Astrocyte (in vitro differentiated cells and primary cell): ENCODE measurements around the gene OR2V1. TPM values are rescaled to one million over a fixed set of nuclear protein-coding genes. Genes with fewer than 3 reads are reported as not detected.
A peak's percentile ranks its signal among the peaks of the same experiment; 100 is the strongest.
"Not testable (repeated sequence)": the region's sequence is repeated elsewhere in the genome, so short reads cannot be mapped to it uniquely, and the experiment has no call there.

Experiments
- DNase-seq: peaks from one replicate; pipeline ENCODE4 v3.0.0-alpha.2; 2010; ENCODE audit warnings: low read depth
- FAIRE-seq: peaks from 2 replicates; lab custom pipeline; 2011; peaks lifted over from hg19 to GRCh38; lab: Jason Lieb, UNC
- H2AFZ ChIP-seq: 2 replicates; pipeline ENCODE4 v1.6.0; 2012; ENCODE audit warnings: low read depth, low read length, inconsistent platforms
- H3K27ac ChIP-seq: 2 replicates; pipeline ENCODE4 v1.5.1; 2011; ENCODE audit warnings: low read depth, low read length, inconsistent platforms
- H3K27me3 ChIP-seq: 2 replicates; pipeline ENCODE4 v1.6.0; 2011; ENCODE audit warnings: low read length, inconsistent platforms; ENCODE audit not compliant: insufficient read depth
- H3K36me3 ChIP-seq: 2 replicates; pipeline ENCODE4 v1.5.1; 2011; ENCODE audit warnings: low read length, inconsistent platforms; ENCODE audit not compliant: insufficient read depth
- H3K4me1 ChIP-seq: 2 replicates; pipeline ENCODE4 v1.5.1; 2011; ENCODE audit warnings: low read length, inconsistent platforms; ENCODE audit not compliant: insufficient read depth
- H3K4me2 ChIP-seq: 2 replicates; pipeline ENCODE4 v1.6.0; 2012; ENCODE audit warnings: low read length, inconsistent platforms
- H3K4me3 ChIP-seq: 2 replicates; pipeline ENCODE4 v1.5.1; 2011; ENCODE audit warnings: low read depth, mild to moderate bottlenecking, low read length, inconsistent platforms; ENCODE audit not compliant: insufficient read depth
- H3K79me2 ChIP-seq: 2 replicates; pipeline ENCODE4 v1.6.0; 2012; ENCODE audit warnings: mild to moderate bottlenecking, low read length, inconsistent platforms; ENCODE audit not compliant: insufficient read depth
- H3K9ac ChIP-seq: 2 replicates; pipeline ENCODE4 v1.6.0; 2012; ENCODE audit warnings: mild to moderate bottlenecking, low read length, inconsistent platforms
- H3K9me3 ChIP-seq: 2 replicates; pipeline ENCODE4 v1.5.1; 2012; ENCODE audit warnings: low read depth, mild to moderate bottlenecking, low read length, inconsistent platforms; ENCODE audit not compliant: insufficient read depth
- H4K20me1 ChIP-seq: 2 replicates; pipeline ENCODE4 v1.6.0; 2012; ENCODE audit warnings: low read length, inconsistent platforms; ENCODE audit not compliant: insufficient read depth
- H3K27ac Mint-ChIP-seq: one replicate; pipeline ENCODE4 v1.8.0; 2021; ENCODE audit warnings: mild to moderate bottlenecking, mixed read lengths; ENCODE audit not compliant: unreplicated experiment
- H3K27me3 Mint-ChIP-seq: one replicate; pipeline ENCODE4 v1.8.0; 2021; ENCODE audit warnings: low read depth, mixed read lengths; ENCODE audit not compliant: unreplicated experiment
- H3K36me3 Mint-ChIP-seq: one replicate; pipeline ENCODE4 v1.8.0; 2021; ENCODE audit warnings: low read depth, mixed read lengths; ENCODE audit not compliant: unreplicated experiment
- H3K4me1 Mint-ChIP-seq: one replicate; pipeline ENCODE4 v1.8.0; 2021; ENCODE audit warnings: low read depth, mixed read lengths; ENCODE audit not compliant: unreplicated experiment
- H3K4me3 Mint-ChIP-seq: one replicate; pipeline ENCODE4 v1.8.0; 2021; ENCODE audit warnings: mild to moderate bottlenecking, moderate library complexity, mixed read lengths; ENCODE audit not compliant: unreplicated experiment
- H3K9me3 Mint-ChIP-seq: one replicate; pipeline ENCODE4 v1.8.0; 2021; ENCODE audit warnings: mild to moderate bottlenecking, mixed read lengths; ENCODE audit not compliant: unreplicated experiment
- CTCF ChIP-seq: IDR thresholded peaks from 2 replicates; pipeline ENCODE4 v1.5.1; 2011; ENCODE audit warnings: low read depth, mild to moderate bottlenecking, inconsistent platforms, low read length, moderate library complexity; ENCODE audit not compliant: insufficient read depth
- EZH2 ChIP-seq: IDR thresholded peaks from 2 replicates; pipeline ENCODE4 v1.6.1; 2012; ENCODE audit warnings: mild to moderate bottlenecking, low read length, inconsistent platforms; ENCODE audit not compliant: insufficient read depth
- total RNA-seq: library from RNA; stranded (reverse); gene quantifications from 2 replicates; pipeline ENCODE4 v1.2.1, GENCODE V29; 2021

The OR2V1 gene
- total RNA-seq, 1 donor from 2014 or later, result not detected

- TF ChIP-seq EZH2 (no peak), CTCF (no peak)
- H3K4me2 ChIP-seq, result peak overlapping the region; percentile 61
- no peaks in the 10 kb centered on the region for H3K9me3 ChIP-seq
Measured at GRCh38 chr5:181114284-181114843, 16.6 kb downstream of the OR2V1 start.

GRCh38 chr5:181113572-181113971 lies 17.4 kb downstream of the OR2V1 start:
- H3K27me3 Mint-ChIP-seq, result peaks cover 76% of the 10 kb centered on the region
- not testable (repeated sequence) for H3K36me3 Mint-ChIP-seq, H3K4me2 ChIP-seq, H3K27ac Mint-ChIP-seq, H2AFZ ChIP-seq, H4K20me1 ChIP-seq, H3K27me3 ChIP-seq, H3K9ac ChIP-seq, H3K9me3 ChIP-seq, H3K4me3 ChIP-seq, H3K4me3 Mint-ChIP-seq, FAIRE-seq, H3K27ac ChIP-seq, DNase-seq, H3K4me1 Mint-ChIP-seq, H3K4me1 ChIP-seq, H3K79me2 ChIP-seq, H3K36me3 ChIP-seq
- peaks cover 21% of the 10 kb centered on the region for H3K9me3 Mint-ChIP-seq

More at GRCh38 chr5:181114284-181114843, 16.6 kb downstream of the OR2V1 start:
- peaks cover 77% of the 10 kb centered on the region for H3K27me3 Mint-ChIP-seq
- H3K36me3 Mint-ChIP-seq, result no peaks in the 10 kb centered on the region
- Histone ChIP-seq H3K9ac (no peak overlapping the region), H3K4me1 (no peaks in the 10 kb centered on the region), H3K27ac (no peak overlapping the region), H3K36me3 (no peaks in the 10 kb centered on the region), H3K27me3 (peaks cover 9% of the 10 kb centered on the region), H3K4me3 (peak overlapping the region; percentile 29), H2AFZ (peak overlapping the region; percentile 13), H4K20me1 (no peaks in the 10 kb centered on the region), H3K79me2 (no peaks in the 10 kb centered on the region)
- no peak overlapping the region for H3K4me3 Mint-ChIP-seq
- peaks cover 22% of the 10 kb centered on the region for H3K9me3 Mint-ChIP-seq
- no peaks in the 10 kb centered on the region for H3K4me1 Mint-ChIP-seq
- FAIRE-seq (no peak), DNase-seq (no peak)
- H3K27ac Mint-ChIP-seq, result no peak overlapping the region

GRCh38 chr5:181112476-181112875 lies 18.5 kb downstream of the OR2V1 start:
- peaks cover 3% of the 10 kb centered on the region for H3K36me3 Mint-ChIP-seq
- Histone ChIP-seq H3K4me3 (no peak overlapping the region), H4K20me1 (no peaks in the 10 kb centered on the region), H3K27me3 (peaks cover 9% of the 10 kb centered on the region), H3K4me2 (no peak overlapping the region), H2AFZ (no peak overlapping the region), H3K27ac (no peak overlapping the region), H3K36me3 (no peaks in the 10 kb centered on the region), H3K79me2 (no peaks in the 10 kb centered on the region), H3K4me1 (no peaks in the 10 kb centered on the region), H3K9me3 (no peaks in the 10 kb centered on the region), H3K9ac (no peak overlapping the region)
- H3K4me1 Mint-ChIP-seq, result no peaks in the 10 kb centered on the region
- H3K27me3 Mint-ChIP-seq, result peaks cover 76% of the 10 kb centered on the region
- FAIRE-seq, result no peak
- no peak overlapping the region for H3K4me3 Mint-ChIP-seq
- TF ChIP-seq EZH2 (no peak), CTCF (no peak)
- no peak for DNase-seq
- peaks cover 21% of the 10 kb centered on the region for H3K9me3 Mint-ChIP-seq
- H3K27ac Mint-ChIP-seq, result no peak overlapping the region
